Endothelial cell of umbilical vein (primary cell): ENCODE results near the gene KIF26A.

Source experiments
- EZH2 ChIP-seq: IDR thresholded peaks from 2 replicates; pipeline ENCODE4 v1.6.1; 2012; ENCODE audit warnings: borderline replicate concordance, low read depth, mild to moderate bottlenecking, moderate library complexity, low read length, inconsistent platforms; ENCODE audit not compliant: severe bottlenecking
- GATA2 ChIP-seq: IDR thresholded peaks from 2 replicates; pipeline ENCODE4 v1.7.0; 2011; ENCODE audit warnings: low read depth, mild to moderate bottlenecking, moderate library complexity, mixed read lengths, low read length; ENCODE audit not compliant: insufficient read length, insufficient read depth
- JUN ChIP-seq: IDR thresholded peaks from 2 replicates; pipeline ENCODE4 v1.6.1; 2011; ENCODE audit warnings: borderline replicate concordance, low read depth; ENCODE audit not compliant: insufficient read length, insufficient read depth
- MAX ChIP-seq: IDR thresholded peaks from 2 replicates; pipeline ENCODE4 v1.6.1; 2011; ENCODE audit not compliant: insufficient read depth, insufficient read length
- MYC ChIP-seq: IDR thresholded peaks from one replicate; pipeline ENCODE4 v1.6.1; 2011; ENCODE audit warnings: mild to moderate bottlenecking, low read depth, low read length
- POLR2A ChIP-seq: IDR thresholded peaks from 2 replicates; pipeline ENCODE4 v1.6.1; 2012; ENCODE audit warnings: low read depth, mild to moderate bottlenecking, control low read depth, low read length
- POLR2AphosphoS5 ChIP-seq: IDR thresholded peaks from 2 replicates; pipeline ENCODE4 v1.6.1; 2012; ENCODE audit warnings: low read depth, mild to moderate bottlenecking, control low read depth, low read length, moderate library complexity; ENCODE audit not compliant: insufficient read depth
- TF ChIP-seq, protein P1 (sequence below), 2 donors: IDR thresholded peaks; 1 replicate in 1 of 2; 2 replicates in 1 of 2; pipeline ENCODE4 v1.5.1; 2011; ENCODE audit warnings: low read length in 2 of 2, mild to moderate bottlenecking in 2 of 2, moderate library complexity in 2 of 2, control low read depth in 1 of 2, inconsistent platforms in 1 of 2, low read depth in 1 of 2; ENCODE audit not compliant: insufficient read depth in 1 of 2; ENCODE audit errors: extremely low read depth in 1 of 2

GRCh38 chr14:104135904-104136471 is 2.4 kb upstream of the KIF26A start:
- no peak for TF ChIP-seq JUN
- TF ChIP-seq, protein P1, sequence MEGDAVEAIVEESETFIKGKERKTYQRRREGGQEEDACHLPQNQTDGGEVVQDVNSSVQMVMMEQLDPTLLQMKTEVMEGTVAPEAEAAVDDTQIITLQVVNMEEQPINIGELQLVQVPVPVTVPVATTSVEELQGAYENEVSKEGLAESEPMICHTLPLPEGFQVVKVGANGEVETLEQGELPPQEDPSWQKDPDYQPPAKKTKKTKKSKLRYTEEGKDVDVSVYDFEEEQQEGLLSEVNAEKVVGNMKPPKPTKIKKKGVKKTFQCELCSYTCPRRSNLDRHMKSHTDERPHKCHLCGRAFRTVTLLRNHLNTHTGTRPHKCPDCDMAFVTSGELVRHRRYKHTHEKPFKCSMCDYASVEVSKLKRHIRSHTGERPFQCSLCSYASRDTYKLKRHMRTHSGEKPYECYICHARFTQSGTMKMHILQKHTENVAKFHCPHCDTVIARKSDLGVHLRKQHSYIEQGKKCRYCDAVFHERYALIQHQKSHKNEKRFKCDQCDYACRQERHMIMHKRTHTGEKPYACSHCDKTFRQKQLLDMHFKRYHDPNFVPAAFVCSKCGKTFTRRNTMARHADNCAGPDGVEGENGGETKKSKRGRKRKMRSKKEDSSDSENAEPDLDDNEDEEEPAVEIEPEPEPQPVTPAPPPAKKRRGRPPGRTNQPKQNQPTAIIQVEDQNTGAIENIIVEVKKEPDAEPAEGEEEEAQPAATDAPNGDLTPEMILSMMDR (IDR thresholded peaks at IDR 0.05; ENCODE audit: extremely low read depth in 1 of 2, insufficient read depth in 1 of 2, low read depth in 1 of 2, low read length in 2 of 2), result no peak
- no peak for TF ChIP-seq POLR2A
- TF ChIP-seq POLR2AphosphoS5, result no peak
- TF ChIP-seq MYC, result no peak
- TF ChIP-seq EZH2, result peak; percentile 61
- no peak for TF ChIP-seq MAX
- no peak for TF ChIP-seq GATA2
